Neutrophil (primary cell): Measurements from ENCODE around the gene CTBP2.

ENCODE experiments used
- H3K27ac ChIP-seq: fragments of 200-600 bp; sonication (generic); 2 replicates; pipeline ENCODE4 v1.5.1; 2016; ENCODE audit warnings: mild to moderate bottlenecking, moderate library complexity
- H3K27me3 ChIP-seq: fragments of 200-600 bp; sonication (generic); 2 replicates; pipeline ENCODE4 v1.6.0; 2016; ENCODE audit warnings: mild to moderate bottlenecking
- H3K36me3 ChIP-seq: fragments of 200-600 bp; sonication (generic); 2 replicates; pipeline ENCODE4 v1.5.1; 2017
- H3K4me1 ChIP-seq, 2 experiments: fragments of 200-600 bp in 1 of 2; sonication (generic) in 1 of 2; 1 replicate in 1 of 2; 2 replicates in 1 of 2; pipeline versions ENCODE4 v1.5.1 to v1.6.1; 2013 to 2016; ENCODE audit warnings: low read depth in 1 of 2, low read length in 1 of 2, mild to moderate bottlenecking in 1 of 2, moderate library complexity in 1 of 2; ENCODE audit not compliant: control insufficient read depth in 1 of 2, insufficient read depth in 1 of 2
- H3K4me3 ChIP-seq, 2 experiments: fragments of 200-600 bp in 1 of 2; sonication (generic) in 1 of 2; 1 replicate in 1 of 2; 2 replicates in 1 of 2; pipeline ENCODE4 v1.5.1; 2013 to 2016; ENCODE audit warnings: low read depth in 1 of 2, low read length in 1 of 2, mild to moderate bottlenecking in 1 of 2, moderate library complexity in 1 of 2
- H3K9me3 ChIP-seq: fragments of 200-600 bp; sonication (generic); 2 replicates; pipeline ENCODE4 v1.5.1; 2016
- CTCF ChIP-seq: fragments of 200-600 bp; sonication (generic); IDR thresholded peaks from 2 replicates; pipeline ENCODE4 v1.5.1; 2016; ENCODE audit warnings: antibody characterized with exemption

Gene CTBP2

DNA sequence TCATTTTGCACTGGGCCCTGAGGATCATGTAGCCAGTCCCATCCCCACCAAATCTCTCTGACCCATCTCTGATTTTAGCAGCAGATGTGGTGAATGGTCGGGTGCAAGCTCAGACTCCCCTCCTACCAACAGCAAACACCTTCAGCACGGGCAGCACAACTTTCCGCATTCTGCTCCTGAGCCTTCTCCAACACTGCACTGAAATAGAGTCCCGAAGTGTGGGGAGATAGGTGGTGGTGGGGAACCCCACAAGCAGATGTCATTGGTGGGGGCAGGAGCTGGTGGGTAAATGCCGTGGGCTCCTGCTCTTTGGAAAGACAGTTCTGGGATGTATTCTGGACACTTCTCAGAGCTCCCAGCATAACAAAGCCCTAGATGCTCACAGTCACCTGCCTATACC, 9.6 kb upstream of the CTBP2 start:
- H3K4me1 ChIP-seq: no peaks in the 10 kb centered on the region
- no peak overlapping the region for H3K4me3 ChIP-seq
- H3K27me3 ChIP-seq: peaks cover 30% of the 10 kb centered on the region
- H3K27ac ChIP-seq: no peak overlapping the region
- no peak for TF ChIP-seq CTCF
- no peaks in the 10 kb centered on the region for H3K36me3 ChIP-seq
- H3K9me3 ChIP-seq: no peaks in the 10 kb centered on the region

- H3K27ac ChIP-seq: no peak overlapping the region
- no peaks in the 10 kb centered on the region for H3K4me1 ChIP-seq
- TF ChIP-seq CTCF: no peak
- H3K9me3 ChIP-seq: no peaks in the 10 kb centered on the region
- no peak overlapping the region for H3K4me3 ChIP-seq
- no peaks in the 10 kb centered on the region for H3K36me3 ChIP-seq
- peaks cover 23% of the 10 kb centered on the region for H3K27me3 ChIP-seq
These were observed 8.9 kb upstream of the CTBP2 start for GRCh38 chr10:125169279-125169678.

- peaks cover 32% of the 10 kb centered on the region for H3K27me3 ChIP-seq
- H3K36me3 ChIP-seq: no peaks in the 10 kb centered on the region
- H3K9me3 ChIP-seq: no peaks in the 10 kb centered on the region
- H3K27ac ChIP-seq: no peak overlapping the region
- no peak overlapping the region for H3K4me3 ChIP-seq
- no peak for TF ChIP-seq CTCF
- peaks cover 4 to 5% of the 10 kb centered on the region in 2 experiments for H3K4me1 ChIP-seq
These were observed 6.3 kb upstream of the CTBP2 start for GRCh38 chr10:125166658-125167057.

- Histone ChIP-seq H3K27ac (no peak overlapping the region), H3K9me3 (no peaks in the 10 kb centered on the region), H3K4me3 (no peak overlapping the region), H3K27me3 (peaks cover 33% of the 10 kb centered on the region), H3K36me3 (no peaks in the 10 kb centered on the region), H3K4me1 (peaks cover 6% of the 10 kb centered on the region in 2 experiments)
- TF ChIP-seq CTCF: no peak
These were observed 5.5 kb upstream of the CTBP2 start for GRCh38 chr10:125165584-125166573.

GRCh38 chr10:125164421-125164820, 4.1 kb upstream of the CTBP2 start:
- H3K27ac ChIP-seq: no peak overlapping the region
- no peak overlapping the region for H3K4me3 ChIP-seq
- no peaks in the 10 kb centered on the region for H3K36me3 ChIP-seq
- H3K27me3 ChIP-seq: peaks cover 22% of the 10 kb centered on the region
- H3K9me3 ChIP-seq: no peaks in the 10 kb centered on the region
- H3K4me1 ChIP-seq: peaks cover 6% of the 10 kb centered on the region in 2 experiments
- TF ChIP-seq CTCF: no peak
